SU-DHL-6 (cell line): ENCODE results near the gene OR5AK2.

Experiments
- H2AFZ ChIP-seq: fragments of 200-600 bp; sonication (generic); 2 replicates; pipeline ENCODE4 v1.6.1; 2014; ENCODE audit warnings: low read depth, mild to moderate bottlenecking, moderate library complexity, mixed read lengths, antibody characterized with exemption, low read length; ENCODE audit not compliant: severe bottlenecking
- H3F3A ChIP-seq: fragments of 200-600 bp; shearing (Covaris generic); 2 replicates; pipeline ENCODE4 v1.6.0; 2016; ENCODE audit warnings: antibody characterized with exemption, mild to moderate bottlenecking; ENCODE audit not compliant: insufficient read depth
- H3K27ac ChIP-seq: fragments of 200-600 bp; sonication (generic); 2 replicates; pipeline ENCODE4 v1.5.1; 2016; ENCODE audit warnings: low read depth, mild to moderate bottlenecking, low read length, moderate library complexity, mixed read lengths
- H3K27me3 ChIP-seq: fragments of 200-600 bp; sonication (generic), shearing (Covaris generic); 2 replicates; pipeline ENCODE4 v1.6.0; 2014; ENCODE audit warnings: mild to moderate bottlenecking, low read length
- H3K36me3 ChIP-seq: fragments of 200-600 bp; sonication (generic); 2 replicates; pipeline ENCODE4 v1.6.1; 2014; ENCODE audit warnings: mild to moderate bottlenecking, low read length, mixed read lengths
- H3K4me2 ChIP-seq: fragments of 300-600, 200-600 bp; shearing (Covaris generic), sonication (generic); 2 replicates; pipeline ENCODE4 v1.6.0; 2014; ENCODE audit warnings: low read length, low read depth, mild to moderate bottlenecking; ENCODE audit not compliant: poor library complexity, severe bottlenecking
- H3K4me3 ChIP-seq: fragments of 200-600 bp; sonication (generic); 2 replicates; pipeline ENCODE4 v1.5.1; 2014; ENCODE audit warnings: antibody characterized with exemption, low read length, mild to moderate bottlenecking, mixed read lengths; ENCODE audit not compliant: insufficient read depth, poor library complexity, severe bottlenecking
- H3K79me2 ChIP-seq: fragments of 200-600 bp; sonication (generic); 2 replicates; pipeline ENCODE4 v1.6.1; 2014; ENCODE audit warnings: mild to moderate bottlenecking, low read length, moderate library complexity; ENCODE audit not compliant: insufficient read depth
- H3K9ac ChIP-seq: fragments of 200-600 bp; sonication (generic); 2 replicates; pipeline ENCODE4 v1.7.0; 2014; ENCODE audit warnings: mild to moderate bottlenecking, low read length
- H3K9me2 ChIP-seq: fragments of 200-600 bp; sonication (generic); replicated peaks from 2 replicates; pipeline ENCODE4 v1.6.1; 2014; ENCODE audit warnings: low read length; ENCODE audit not compliant: insufficient read depth
- H3K9me3 ChIP-seq: fragments of 200-600 bp; sonication (generic); 2 replicates; pipeline ENCODE4 v1.6.1; 2014; ENCODE audit warnings: low read length, mixed read lengths; ENCODE audit not compliant: insufficient read depth
- H4K20me1 ChIP-seq: fragments of 200-600 bp; sonication (generic); 2 replicates; pipeline ENCODE4 v1.6.1; 2014; ENCODE audit warnings: low read depth, mild to moderate bottlenecking, antibody characterized with exemption, low read length, moderate library complexity, mixed read lengths
- CTCF ChIP-seq: fragments of 200-600 bp; sonication (generic); IDR thresholded peaks from one replicate; pipeline ENCODE4 v1.5.1; 2017; ENCODE audit warnings: antibody characterized with exemption, mild to moderate bottlenecking, low read length, moderate library complexity; ENCODE audit not compliant: insufficient read depth, poor library complexity, severe bottlenecking
- EZH2phosphoT487 ChIP-seq: fragments of 200-600 bp; sonication (generic), shearing (Covaris generic); conservative IDR thresholded peaks from 2 replicates; pipeline ENCODE4 v1.6.1; 2018; ENCODE audit warnings: mild to moderate bottlenecking, antibody characterized with exemption, low read length, moderate library complexity, mixed read lengths

OR5AK2 gene

DNA sequence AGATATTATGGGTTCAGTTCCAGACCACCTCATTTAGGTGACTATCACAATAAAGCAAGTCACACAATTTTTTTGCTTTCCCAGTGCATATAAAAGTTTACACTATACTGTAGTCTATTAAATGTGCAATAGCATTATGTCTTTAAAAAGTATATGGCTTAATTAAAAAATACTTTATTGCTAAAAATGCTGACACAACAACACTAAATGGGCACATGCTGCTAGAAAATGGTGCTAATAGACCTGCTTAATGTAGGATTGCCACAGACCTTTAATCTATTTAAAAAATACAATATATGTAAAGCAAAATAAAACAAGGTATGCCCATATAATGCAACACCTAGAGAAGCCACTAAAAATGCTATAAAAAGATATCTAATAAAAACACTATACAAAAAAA lies 27.1 kb upstream of the OR5AK2 start:
- no peak overlapping the region for H3K9ac ChIP-seq
- no peaks in the 10 kb centered on the region for H4K20me1 ChIP-seq
- no peaks in the 10 kb centered on the region for H3K36me3 ChIP-seq
- H3K9me2 ChIP-seq, result no peaks in the 10 kb centered on the region
- H3F3A ChIP-seq, result no peaks in the 10 kb centered on the region
- H2AFZ ChIP-seq, result no peak overlapping the region
- H3K4me3 ChIP-seq, result no peak overlapping the region
- no peaks in the 10 kb centered on the region for H3K27me3 ChIP-seq
- no peak overlapping the region for H3K27ac ChIP-seq
- no peak for TF ChIP-seq CTCF
- TF ChIP-seq EZH2phosphoT487, result no peak
- H3K79me2 ChIP-seq, result no peaks in the 10 kb centered on the region
- H3K9me3 ChIP-seq, result no peaks in the 10 kb centered on the region
- H3K4me2 ChIP-seq, result no peak overlapping the region

DNA sequence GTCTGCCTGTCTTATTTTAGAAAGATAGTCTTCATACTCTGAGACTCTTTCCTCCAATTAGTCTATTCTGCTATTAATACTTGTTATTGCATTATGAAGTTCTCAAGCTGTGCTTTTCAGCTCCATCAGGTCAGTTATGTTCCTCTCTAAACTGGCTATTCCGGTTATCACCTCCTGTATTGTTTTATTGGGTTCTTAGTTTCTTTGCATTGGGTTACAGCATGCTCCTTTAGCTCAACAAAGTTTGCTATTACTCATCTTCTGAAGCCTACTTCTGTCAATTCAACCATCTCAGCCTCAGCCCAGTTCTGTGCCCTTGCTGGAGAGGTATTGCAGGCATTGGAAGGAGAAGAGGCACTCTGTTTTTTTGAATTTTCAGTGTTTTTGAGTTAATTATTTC lies 21.0 kb upstream of the OR5AK2 start:
- H3K36me3 ChIP-seq, result no peaks in the 10 kb centered on the region

GRCh38 chr11:56968524-56968923 lies 20.2 kb upstream of the OR5AK2 start:
- H2AFZ ChIP-seq, result no peak overlapping the region
- H3K4me3 ChIP-seq, result no peak overlapping the region
- no peaks in the 10 kb centered on the region for H4K20me1 ChIP-seq
- H3K4me2 ChIP-seq, result no peak overlapping the region
- no peak overlapping the region for H3K9ac ChIP-seq
- H3K79me2 ChIP-seq, result no peaks in the 10 kb centered on the region
- H3K27me3 ChIP-seq, result no peaks in the 10 kb centered on the region
- no peaks in the 10 kb centered on the region for H3K9me2 ChIP-seq
- H3F3A ChIP-seq, result no peaks in the 10 kb centered on the region
- H3K36me3 ChIP-seq, result no peaks in the 10 kb centered on the region
- no peak overlapping the region for H3K27ac ChIP-seq
- no peak for TF ChIP-seq CTCF
- no peak for TF ChIP-seq EZH2phosphoT487
- no peaks in the 10 kb centered on the region for H3K9me3 ChIP-seq

More for the DNA sequence above, 21.0 kb upstream of the OR5AK2 start:
- Histone ChIP-seq H3K9me3 (no peaks in the 10 kb centered on the region), H4K20me1 (no peaks in the 10 kb centered on the region), H3F3A (no peaks in the 10 kb centered on the region), H3K9me2 (no peaks in the 10 kb centered on the region), H3K4me2 (no peak overlapping the region), H3K9ac (no peak overlapping the region), H3K4me3 (no peak overlapping the region), H3K27me3 (no peaks in the 10 kb centered on the region), H3K27ac (no peak overlapping the region), H3K79me2 (no peaks in the 10 kb centered on the region), H2AFZ (no peak overlapping the region)
- TF ChIP-seq CTCF (no peak), EZH2phosphoT487 (no peak)
